Loucy (cell line): ENCODE measurements around the gene ITGA2.

Experiments
- H2AFZ ChIP-seq: fragments of 200-600 bp; sonication (generic); 2 replicates; pipeline ENCODE4 v1.6.0; 2016; ENCODE audit warnings: antibody characterized with exemption, mild to moderate bottlenecking, low read length, moderate library complexity
- H3F3A ChIP-seq: fragments of 200-600 bp; 2 replicates; pipeline ENCODE4 v1.6.0; 2016; ENCODE audit warnings: antibody characterized with exemption, low read depth, mild to moderate bottlenecking
- H3K27me3 ChIP-seq: fragments of 200-600 bp; sonication (generic); 2 replicates; pipeline ENCODE4 v1.6.1; 2014; ENCODE audit warnings: low read length, mild to moderate bottlenecking; ENCODE audit not compliant: insufficient read depth, poor library complexity, severe bottlenecking
- H3K36me3 ChIP-seq: fragments of 200-600 bp; sonication (generic); 2 replicates; pipeline ENCODE4 v1.6.1; 2016; ENCODE audit warnings: low read length; ENCODE audit not compliant: insufficient read depth
- H3K4me1 ChIP-seq: fragments of 200-600 bp; sonication (generic); 2 replicates; pipeline ENCODE4 v1.5.1; 2014; ENCODE audit warnings: low read length, mild to moderate bottlenecking; ENCODE audit not compliant: insufficient read depth, poor library complexity, severe bottlenecking
- H3K4me2 ChIP-seq: fragments of 200-600 bp; sonication (generic); 2 replicates; pipeline ENCODE4 v1.6.0; 2014; ENCODE audit warnings: antibody characterized with exemption, low read length, low read depth, mild to moderate bottlenecking; ENCODE audit not compliant: poor library complexity, severe bottlenecking
- H3K4me3 ChIP-seq: fragments of 200-600 bp; sonication (generic); 2 replicates; pipeline ENCODE4 v1.5.1; 2014; ENCODE audit warnings: low read length, mild to moderate bottlenecking, mixed read lengths; ENCODE audit not compliant: poor library complexity, severe bottlenecking
- H3K79me2 ChIP-seq: fragments of 200-600 bp; sonication (generic); 2 replicates; pipeline ENCODE4 v1.6.1; 2014; ENCODE audit warnings: low read length; ENCODE audit not compliant: insufficient read depth
- H3K9ac ChIP-seq: fragments of 200-600 bp; sonication (generic); 2 replicates; pipeline ENCODE4 v1.6.0; 2014; ENCODE audit warnings: mild to moderate bottlenecking, low read depth, low read length, moderate library complexity; ENCODE audit not compliant: poor library complexity, severe bottlenecking
- H3K9me2 ChIP-seq: fragments of 200-600 bp; sonication (generic); replicated peaks from 2 replicates; pipeline ENCODE4 v1.6.1; 2016; ENCODE audit warnings: low read depth, low read length, mixed read lengths
- H3K9me3 ChIP-seq: fragments of 200-600 bp; sonication (generic); 2 replicates; pipeline ENCODE4 v1.6.1; 2014; ENCODE audit warnings: mild to moderate bottlenecking, antibody characterized with exemption, low read length, low read depth; ENCODE audit not compliant: insufficient read depth
- H4K20me1 ChIP-seq: fragments of 200-600 bp; sonication (generic); 2 replicates; pipeline ENCODE4 v1.6.0; 2014; ENCODE audit warnings: antibody characterized with exemption, low read length, mild to moderate bottlenecking; ENCODE audit not compliant: insufficient read depth, poor library complexity, severe bottlenecking
- CTCF ChIP-seq: fragments of 200-600 bp; sonication (generic); conservative IDR thresholded peaks from 2 replicates; pipeline ENCODE4 v1.5.1; 2014; ENCODE audit warnings: mild to moderate bottlenecking, antibody characterized with exemption, low read length
- EZH2phosphoT487 ChIP-seq: fragments of 200-600 bp; IDR thresholded peaks from 2 replicates; pipeline ENCODE4 v1.6.1; 2018; ENCODE audit warnings: antibody characterized with exemption, mild to moderate bottlenecking, moderate library complexity, borderline replicate concordance

The ITGA2 gene

GRCh38 chr5:53123702-53124101 lies 134.6 kb downstream of the ITGA2 start:
- Histone ChIP-seq H3K27me3 (no peaks in the 10 kb centered on the region), H3K4me2 (no peak overlapping the region), H3K4me3 (no peak overlapping the region), H3F3A (no peaks in the 10 kb centered on the region), H2AFZ (no peak overlapping the region), H4K20me1 (no peaks in the 10 kb centered on the region), H3K9me2 (no peaks in the 10 kb centered on the region), H3K36me3 (no peaks in the 10 kb centered on the region), H3K4me1 (no peaks in the 10 kb centered on the region), H3K79me2 (no peaks in the 10 kb centered on the region), H3K9ac (no peak overlapping the region), H3K9me3 (no peaks in the 10 kb centered on the region)
- TF ChIP-seq EZH2phosphoT487 (no peak), CTCF (peak; percentile 46)

GRCh38 chr5:53126521-53126920 lies 137.4 kb downstream of the ITGA2 start:
- Histone ChIP-seq H3K4me3 (no peak overlapping the region), H3K27me3 (no peaks in the 10 kb centered on the region), H3K9ac (no peak overlapping the region), H3K9me2 (no peaks in the 10 kb centered on the region), H4K20me1 (no peaks in the 10 kb centered on the region), H3K4me1 (no peaks in the 10 kb centered on the region), H3K4me2 (no peak overlapping the region), H2AFZ (no peak overlapping the region), H3K9me3 (0 out of 2 replicates have a peak, but pooled peaks cover 4% of the 10 kb centered on the region), H3F3A (no peaks in the 10 kb centered on the region), H3K36me3 (no peaks in the 10 kb centered on the region), H3K79me2 (no peaks in the 10 kb centered on the region)
- TF ChIP-seq EZH2phosphoT487 = no peak
- no peak for TF ChIP-seq CTCF

- Histone ChIP-seq H3K36me3 (no peaks in the 10 kb centered on the region), H3F3A (no peaks in the 10 kb centered on the region), H3K4me2 (no peak overlapping the region), H3K9ac (no peak overlapping the region), H2AFZ (no peak overlapping the region), H3K27me3 (no peaks in the 10 kb centered on the region), H4K20me1 (no peaks in the 10 kb centered on the region), H3K9me3 (0 out of 2 replicates have a peak, but pooled peaks cover 4% of the 10 kb centered on the region), H3K9me2 (no peaks in the 10 kb centered on the region), H3K79me2 (no peaks in the 10 kb centered on the region), H3K4me3 (no peak overlapping the region), H3K4me1 (no peaks in the 10 kb centered on the region)
- no peak for TF ChIP-seq CTCF
- TF ChIP-seq EZH2phosphoT487 = no peak
Measured at GRCh38 chr5:53127107-53127506, 138.0 kb downstream of the ITGA2 start.
